Fibroblast of the aortic adventitia (primary cell): Measurements from ENCODE around the gene CLCN1. TPM values are rescaled to one million over a fixed set of nuclear protein-coding genes. Genes with fewer than 3 reads are reported as not detected.

Experiments used
- DNase-seq: peaks from one replicate; pipeline ENCODE4 v3.0.0-alpha.2; 2010; ENCODE audit warnings: low read depth
- H3K4me3 ChIP-seq: 2 replicates; pipeline ENCODE4 v1.5.1; 2011; ENCODE audit warnings: low read depth, mild to moderate bottlenecking, control low read depth, low read length, moderate library complexity
- CTCF ChIP-seq: IDR thresholded peaks from 2 replicates; pipeline ENCODE4 v1.5.1; 2011; ENCODE audit warnings: mild to moderate bottlenecking, low read length, control low read depth, inconsistent platforms; ENCODE audit not compliant: insufficient read depth
- total RNA-seq: library from RNA; depleted of rRNA; stranded (reverse); fragments of >200 nt; gene quantifications from 2 replicates; pipeline ENCODE4 v1.2.3, GENCODE V29; 2012; ENCODE audit warnings: low replicate concordance

The CLCN1 gene
- total RNA-seq, 1 donor: not detected

- no peak for DNase-seq
- no peak overlapping the region for H3K4me3 ChIP-seq
- no peak for TF ChIP-seq CTCF
These were observed 36.7 kb downstream of the CLCN1 start for GRCh38 chr7:143352531-143353002.

GRCh38 chr7:143354376-143354775, 38.5 kb downstream of the CLCN1 start:
- no peak for TF ChIP-seq CTCF
- no peak for DNase-seq
- no peak overlapping the region for H3K4me3 ChIP-seq

GRCh38 chr7:143354965-143355364, 39.1 kb downstream of the CLCN1 start:
- no peak for TF ChIP-seq CTCF
- DNase-seq: no peak
- no peak overlapping the region for H3K4me3 ChIP-seq

- DNase-seq: no peak
- no peak overlapping the region for H3K4me3 ChIP-seq
- TF ChIP-seq CTCF: no peak
These were observed 39.8 kb downstream of the CLCN1 start for GRCh38 chr7:143355450-143356385.

GRCh38 chr7:143356414-143357050, 40.6 kb downstream of the CLCN1 start:
- no peak for TF ChIP-seq CTCF
- H3K4me3 ChIP-seq: no peak overlapping the region
- DNase-seq: no peak

- no peak overlapping the region for H3K4me3 ChIP-seq
- no peak for TF ChIP-seq CTCF
- DNase-seq: no peak
These were observed 42.7 kb downstream of the CLCN1 start for GRCh38 chr7:143358626-143359025.
